Neuronal stem cell (in vitro differentiated cells): ENCODE results near the gene MVK.
A peak's percentile ranks its signal among the peaks of the same experiment; 100 is the strongest.

Experiments
- DNase-seq: peaks from one replicate; pipeline ENCODE4 v3.0.0-alpha.2; 2013; ENCODE audit warnings: low spot score
- H2AFZ ChIP-seq: one replicate; pipeline ENCODE4 v1.6.1; 2013; ENCODE audit warnings: mild to moderate bottlenecking, low read length, inconsistent platforms
- H2AK5ac ChIP-seq: 2 replicates; pipeline ENCODE4 v1.6.1; 2013; ENCODE audit warnings: low read depth, mild to moderate bottlenecking, inconsistent platforms, low read length, moderate library complexity, mixed read lengths
- H2BK120ac ChIP-seq: 2 replicates; pipeline ENCODE4 v1.6.1; 2013; ENCODE audit warnings: low read depth, mild to moderate bottlenecking, inconsistent platforms, low read length, moderate library complexity, mixed read lengths
- H2BK12ac ChIP-seq: one replicate; pipeline ENCODE4 v1.6.1; 2013; ENCODE audit warnings: low read length, inconsistent platforms
- H2BK15ac ChIP-seq: 2 replicates; pipeline ENCODE4 v1.6.1; 2013; ENCODE audit warnings: mild to moderate bottlenecking, low read length, inconsistent platforms, mixed read lengths
- H2BK5ac ChIP-seq: one replicate; pipeline ENCODE4 v1.6.1; 2013; ENCODE audit warnings: inconsistent platforms, mild to moderate bottlenecking, low read length, moderate library complexity
- H3K14ac ChIP-seq: one replicate; pipeline ENCODE4 v1.6.1; 2013; ENCODE audit warnings: low read length, inconsistent platforms
- H3K18ac ChIP-seq: 2 replicates; pipeline ENCODE4 v1.6.1; 2013; ENCODE audit warnings: low read length, inconsistent platforms
- H3K23ac ChIP-seq: 2 replicates; pipeline ENCODE4 v1.6.1; 2013; ENCODE audit warnings: low read depth, mild to moderate bottlenecking, mixed read lengths, low read length, inconsistent platforms; ENCODE audit not compliant: poor library complexity
- H3K27ac ChIP-seq: replicated peaks from 3 replicates; pipeline ENCODE4 v1.5.1; 2013; ENCODE audit warnings: low read length, inconsistent platforms
- H3K27me3 ChIP-seq, 3 experiments: 2 replicates each; pipeline ENCODE4 v1.6.1; 2013; ENCODE audit warnings: low read length in 3 of 3, mild to moderate bottlenecking in 2 of 3, inconsistent platforms in 1 of 3, low read depth in 1 of 3, mixed read lengths in 1 of 3, moderate library complexity in 1 of 3; ENCODE audit not compliant: control insufficient read depth in 3 of 3, insufficient read depth in 3 of 3
- H3K36me3 ChIP-seq, 2 donors: replicated peaks in 1 of 2; 2 replicates each; pipeline ENCODE4 v1.6.1; 2013; ENCODE audit warnings: low read length in 2 of 2; ENCODE audit not compliant: control insufficient read depth in 2 of 2, insufficient read depth in 2 of 2
- H3K4ac ChIP-seq: 2 replicates; pipeline ENCODE4 v1.6.1; 2013; ENCODE audit warnings: inconsistent platforms, mild to moderate bottlenecking, low read length, moderate library complexity
- H3K4me1 ChIP-seq, 2 donors: 1 replicate in 1 of 2; 2 replicates in 1 of 2; pipeline ENCODE4 v1.6.1; 2013; ENCODE audit warnings: low read length in 2 of 2, low read depth in 1 of 2; ENCODE audit not compliant: control insufficient read depth in 2 of 2, insufficient read depth in 1 of 2
- H3K4me2 ChIP-seq: one replicate; pipeline ENCODE4 v1.6.1; 2013; ENCODE audit warnings: mild to moderate bottlenecking, low read length, inconsistent platforms; ENCODE audit not compliant: insufficient read depth, poor library complexity, severe bottlenecking
- H3K4me3 ChIP-seq, 2 donors: 2 replicates each; pipeline ENCODE4 v1.5.1; 2013; ENCODE audit warnings: low read length in 2 of 2, mild to moderate bottlenecking in 2 of 2, inconsistent platforms in 1 of 2, moderate library complexity in 1 of 2
- H3K79me1 ChIP-seq: one replicate; pipeline ENCODE4 v1.6.1; 2013; ENCODE audit warnings: low read depth, mild to moderate bottlenecking, inconsistent platforms, low read length, moderate library complexity
- H3K9ac ChIP-seq: one replicate; pipeline ENCODE4 v1.6.1; 2013; ENCODE audit warnings: mild to moderate bottlenecking, low read depth, low read length, inconsistent platforms; ENCODE audit not compliant: poor library complexity
- H3K9me3 ChIP-seq, 2 donors: replicated peaks in 1 of 2; 2 replicates each; pipeline versions ENCODE3 to v1.6.1; 2013; ENCODE audit warnings: low read length in 2 of 2, mild to moderate bottlenecking in 2 of 2, inconsistent platforms in 1 of 2, low read depth in 1 of 2, mixed read lengths in 1 of 2, moderate library complexity in 1 of 2; ENCODE audit not compliant: control insufficient read depth in 2 of 2, insufficient read depth in 1 of 2
- H4K8ac ChIP-seq: one replicate; pipeline ENCODE4 v1.6.1; 2013; ENCODE audit warnings: low read depth, mild to moderate bottlenecking, inconsistent platforms, low read length, moderate library complexity
- H4K91ac ChIP-seq: one replicate; pipeline ENCODE4 v1.6.1; 2013; ENCODE audit warnings: low read length, low read depth, mild to moderate bottlenecking, inconsistent platforms; ENCODE audit not compliant: poor library complexity
- WGBS, 2 donors: extraction: QIAGEN DNeasy Blood & Tissue Kit; methylation state at CpG; one replicate each; pipeline ENCODE4 v1.1.7; 2013; ENCODE audit warnings: missing lambda C conversion rate in 2 of 2, mixed read lengths in 1 of 2; ENCODE audit not compliant: insufficient read length in 2 of 2, insufficient replicate concordance in 1 of 2; ENCODE audit errors: extremely low coverage in 2 of 2; 5-methylcytosine and 5-hydroxymethylcytosine counted together

MVK gene

GRCh38 chr12:109540526-109541412 is 32.8 kb upstream of the MVK start:
- Histone ChIP-seq H2AK5ac (peak overlapping the region; percentile 27), H2BK15ac (no peak overlapping the region), H3K27me3 (no peaks in the 10 kb centered on the region), H3K18ac (peak overlapping the region; percentile 23), H3K79me1 (no peaks in the 10 kb centered on the region), H3K4me2 (no peak overlapping the region), H3K9me3 (no peaks in the 10 kb centered on the region), H3K27ac (no peak overlapping the region), H3K4me3 (peak overlapping the region in 1 of 2 donors; percentile 45), H2BK5ac (peak overlapping the region; percentile 46), H4K91ac (peak overlapping the region; percentile 68), H2BK120ac (no peak overlapping the region), H4K8ac (no peak overlapping the region), H3K4ac (no peak overlapping the region), H2AFZ (no peak overlapping the region), H3K23ac (no peak overlapping the region), H3K14ac (peak overlapping the region; percentile 25), H3K36me3 (peaks cover 0 to 8% of the 10 kb centered on the region in 2 donors), H2BK12ac (no peak overlapping the region), H3K9ac (no peak overlapping the region), H3K4me1 (no peaks in the 10 kb centered on the region)
- WGBS, 2 donors, result no CpG with 5 or more reads among the region's 16 CpGs
- DNase-seq, result no peak

DNA sequence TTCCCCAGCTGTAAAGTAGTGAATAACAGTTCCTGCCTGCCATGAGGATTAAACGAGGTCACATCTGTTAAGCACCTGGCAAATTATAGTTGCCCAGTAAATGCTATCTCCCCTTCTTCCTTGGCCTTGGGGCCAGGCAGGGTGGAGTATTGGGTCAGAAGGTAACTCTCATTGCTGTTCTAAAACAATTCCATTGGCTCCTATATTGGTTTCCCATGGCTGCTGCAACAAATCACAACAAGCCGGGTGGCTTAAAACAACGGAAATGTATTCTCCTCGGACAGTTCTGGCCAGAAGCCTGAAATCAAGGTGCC is 32.2 kb upstream of the MVK start:
- Histone ChIP-seq H3K27ac (no peak overlapping the region), H3K18ac (no peak overlapping the region), H4K91ac (peak overlapping the region; percentile 68), H2AFZ (no peak overlapping the region), H3K9me3 (no peaks in the 10 kb centered on the region), H3K79me1 (no peaks in the 10 kb centered on the region), H2BK5ac (no peak overlapping the region), H2BK15ac (no peak overlapping the region), H3K36me3 (peaks cover 0 to 3% of the 10 kb centered on the region in 2 donors), H3K4me2 (no peak overlapping the region), H3K4me1 (no peaks in the 10 kb centered on the region), H3K14ac (no peak overlapping the region), H2AK5ac (no peak overlapping the region), H3K4ac (no peak overlapping the region), H4K8ac (no peak overlapping the region), H2BK120ac (no peak overlapping the region), H3K4me3 (no peak overlapping the region), H2BK12ac (no peak overlapping the region), H3K23ac (no peak overlapping the region), H3K9ac (no peak overlapping the region), H3K27me3 (no peaks in the 10 kb centered on the region)
- WGBS, 2 donors, result no CpG with 5 or more reads among the region's 4 CpGs
- DNase-seq, result no peak

GRCh38 chr12:109542014-109542413 is 31.6 kb upstream of the MVK start:
- DNase-seq, result no peak
- Histone ChIP-seq H3K27ac (no peak overlapping the region), H3K4me1 (no peaks in the 10 kb centered on the region)

DNA sequence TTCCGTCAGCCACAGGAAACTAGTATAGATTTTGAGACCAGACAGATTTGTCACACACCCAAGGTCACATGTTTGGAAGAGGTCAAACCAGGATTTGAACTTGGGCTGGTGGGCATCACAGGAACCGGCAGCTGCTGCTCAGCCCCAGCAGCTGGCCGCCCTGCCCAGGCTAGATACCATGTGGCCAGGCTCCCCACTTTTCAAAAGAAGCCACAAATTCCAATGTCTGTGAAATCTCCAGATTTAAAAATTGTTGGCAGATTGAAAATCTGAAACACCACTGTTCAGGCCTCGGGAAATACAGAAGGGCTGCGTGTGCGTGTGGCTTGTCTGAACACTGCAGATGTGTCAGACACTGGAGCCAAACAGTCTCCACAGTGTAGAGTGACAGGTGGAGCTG is 30.7 kb upstream of the MVK start:
- Histone ChIP-seq H4K8ac (no peak overlapping the region), H3K14ac (no peak overlapping the region), H3K4me1 (no peaks in the 10 kb centered on the region), H2AFZ (no peak overlapping the region), H2AK5ac (no peak overlapping the region), H3K23ac (no peak overlapping the region), H3K79me1 (no peaks in the 10 kb centered on the region), H2BK12ac (no peak overlapping the region), H3K27ac (no peak overlapping the region), H3K27me3 (no peaks in the 10 kb centered on the region), H2BK120ac (no peak overlapping the region), H3K36me3 (no peaks in the 10 kb centered on the region), H3K4me2 (no peak overlapping the region), H3K9me3 (no peaks in the 10 kb centered on the region), H2BK15ac (no peak overlapping the region), H3K4ac (no peak overlapping the region), H3K9ac (no peak overlapping the region), H2BK5ac (no peak overlapping the region), H3K4me3 (no peak overlapping the region), H4K91ac (no peak overlapping the region), H3K18ac (no peak overlapping the region)
- WGBS, 2 donors, result no CpG with 5 or more reads among the region's 6 CpGs
- no peak for DNase-seq

More at GRCh38 chr12:109542014-109542413, 31.6 kb upstream of the MVK start:
- no peak overlapping the region for H2BK12ac ChIP-seq
- H3K36me3 ChIP-seq, result no peaks in the 10 kb centered on the region
- no peak overlapping the region for H3K23ac ChIP-seq
- H4K91ac ChIP-seq, result no peak overlapping the region
- no peak overlapping the region for H4K8ac ChIP-seq
- no CpG with 5 or more reads among the region's 2 CpGs for WGBS, 2 donors
- no peak overlapping the region for H2BK5ac ChIP-seq
- H3K18ac ChIP-seq, result no peak overlapping the region
- H3K9ac ChIP-seq, result no peak overlapping the region
- no peak overlapping the region for H2AK5ac ChIP-seq
- no peak overlapping the region for H3K4me2 ChIP-seq
- H3K27me3 ChIP-seq, result no peaks in the 10 kb centered on the region
- H2BK120ac ChIP-seq, result no peak overlapping the region
- no peak overlapping the region for H2AFZ ChIP-seq
- no peaks in the 10 kb centered on the region for H3K9me3 ChIP-seq
- H2BK15ac ChIP-seq, result no peak overlapping the region
- H3K4ac ChIP-seq, result no peak overlapping the region
- H3K79me1 ChIP-seq, result no peaks in the 10 kb centered on the region
- H3K14ac ChIP-seq, result no peak overlapping the region
- H3K4me3 ChIP-seq, result no peak overlapping the region
